Lung (tissue), 12 donors: Measurements from ENCODE around the gene RXRG. TPM values are rescaled to one million over a fixed set of nuclear protein-coding genes. Genes with fewer than 3 reads are reported as not detected.

Experiments
- ATAC-seq: fragments of 200-7000 bp; cut with Tn5 transposase; one replicate; pipeline ENCODE4 v1.9.1; 2020; ENCODE audit warnings: moderate number of reproducible peaks; ENCODE audit not compliant: insufficient read depth, low FRiP score
- DNase-seq, 3 donors: peaks; one replicate each; pipeline ENCODE4 v3.0.0-alpha.2; 2013 to 2017
- H3K27ac ChIP-seq, 2 donors: one replicate each; pipeline ENCODE4 v1.5.1; 2013; ENCODE audit warnings: mild to moderate bottlenecking in 2 of 2, moderate library complexity in 2 of 2, control low read depth in 1 of 2, inconsistent platforms in 1 of 2, low read depth in 1 of 2, low read length in 1 of 2
- H3K27me3 ChIP-seq, 3 donors: one replicate each; pipeline ENCODE4 v1.5.1; 2013; ENCODE audit warnings: low read length in 2 of 3; ENCODE audit not compliant: control insufficient read depth in 3 of 3, insufficient read depth in 3 of 3
- H3K36me3 ChIP-seq, 4 donors: one replicate each; pipeline ENCODE4 v1.5.1; 2013; ENCODE audit warnings: low read length in 4 of 4, mild to moderate bottlenecking in 1 of 4, moderate library complexity in 1 of 4; ENCODE audit not compliant: control insufficient read depth in 4 of 4, insufficient read depth in 4 of 4
- H3K4me1 ChIP-seq, 5 donors: one replicate each; pipeline ENCODE4 v1.5.1; 2013; ENCODE audit warnings: low read length in 5 of 5, mild to moderate bottlenecking in 2 of 5, moderate library complexity in 1 of 5; ENCODE audit not compliant: control insufficient read depth in 5 of 5, insufficient read depth in 5 of 5
- H3K4me3 ChIP-seq: one replicate; pipeline ENCODE4 v1.5.1; 2013; ENCODE audit warnings: mild to moderate bottlenecking, control low read depth, moderate library complexity
- H3K9ac ChIP-seq, 2 donors: one replicate each; pipeline ENCODE4 v1.5.1; 2013; ENCODE audit warnings: low read length in 2 of 2, control low read depth in 1 of 2; ENCODE audit not compliant: insufficient read depth in 1 of 2
- H3K9me3 ChIP-seq, 4 donors: one replicate each; pipeline ENCODE4 v1.5.1; 2013; ENCODE audit warnings: low read length in 3 of 4, mild to moderate bottlenecking in 1 of 4, moderate library complexity in 1 of 4; ENCODE audit not compliant: control insufficient read depth in 4 of 4, insufficient read depth in 3 of 4
- CTCF ChIP-seq: IDR thresholded peaks from 2 replicates; pipeline ENCODE4 v1.5.1; 2012; ENCODE audit warnings: mild to moderate bottlenecking; ENCODE audit errors: control extremely low read depth, extremely low read depth
- WGBS, 2 donors: extraction: QIAGEN DNeasy Blood & Tissue Kit; methylation state at CpG; one replicate each; pipeline ENCODE4 v1.1.7; 2013; 5-methylcytosine and 5-hydroxymethylcytosine counted together
- polyA plus RNA-seq, 2 donors: library from polyadenylated mRNA; stranded (reverse); fragments of 200-250 nt; gene quantifications; one replicate each; pipeline ENCODE4 v1.2.1, GENCODE V29; 2013
- total RNA-seq, 2 donors: library from RNA; depleted of rRNA in 1 of 2; stranded (reverse); fragments of >200 nt in 1 of 2; gene quantifications; one replicate each; pipeline ENCODE4 v1.2.1, GENCODE V29; 2014 to 2021
- donor health status: control.
- donor health status: control.
- donor health status: Bipolar disorder and iron deficiency.
- donor health status: healthy.
- donor health status: DM: yes; HTN: yes; CAD: no.

RXRG gene
- total and polyA plus RNA-seq, 4 donors: 0.55 to 3.0 (median 1.7) TPM

GRCh38 chr1:165351863-165352441 is 93.0 kb downstream of the RXRG start:
- H3K27me3 ChIP-seq: peaks cover 25 to 95% (median 85%) of the 10 kb centered on the region in 3 donors
- no peak overlapping the region for H3K9ac ChIP-seq
- no peak for TF ChIP-seq CTCF
- H3K27ac ChIP-seq: no peak overlapping the region
- H3K4me3 ChIP-seq: no peak overlapping the region
- ATAC-seq (no peak), DNase-seq (no peak)
- WGBS, 2 donors: 7 to 9% methylated on average over 20 of the region's 20 CpGs
- peaks cover 0 to 30% (median 16%) of the 10 kb centered on the region in 5 donors for H3K4me1 ChIP-seq
- H3K9me3 ChIP-seq: peaks cover 0 to 4% (median 0%) of the 10 kb centered on the region in 4 donors
- no peaks in the 10 kb centered on the region for H3K36me3 ChIP-seq

Other genes starting within 250 kb of the RXRG start
- gene LMX1A, start 88.4 kb downstream of the RXRG start, total RNA-seq: not detected
- gene LMX1A, start 88.4 kb downstream of the RXRG start, polyA plus RNA-seq: under 1 TPM in 1 of 2 donors, not detected in 1; 0.03 TPM
- gene LRRC52, start 98.9 kb upstream of the RXRG start, total RNA-seq: not detected
- under 1 TPM; 0.08 to 0.14 TPM for gene LRRC52, start 98.9 kb upstream of the RXRG start, polyA plus RNA-seq
- gene MGST3, start 186.1 kb upstream of the RXRG start, total RNA-seq: 100 to 1,000 TPM; 141 to 172 TPM
- gene MGST3, start 186.1 kb upstream of the RXRG start, polyA plus RNA-seq: 100 to 1,000 TPM; 180 to 351 TPM